A549 treated with GW870086 at 1 μM for 4 hours (cell line): ENCODE measurements around the gene SMPD4. TPM values are rescaled to one million over a fixed set of nuclear protein-coding genes. Genes with fewer than 3 reads are reported as not detected.

ENCODE experiments used
- total RNA-seq: library from RNA; stranded (reverse); fragments of 200-300 nt; extraction: Qiagen RNA extraction; gene quantifications from 5 replicates; pipeline ENCODE4 v1.2.3, GENCODE V29; 2022; ENCODE audit warnings: low read depth

Gene SMPD4, protein sequence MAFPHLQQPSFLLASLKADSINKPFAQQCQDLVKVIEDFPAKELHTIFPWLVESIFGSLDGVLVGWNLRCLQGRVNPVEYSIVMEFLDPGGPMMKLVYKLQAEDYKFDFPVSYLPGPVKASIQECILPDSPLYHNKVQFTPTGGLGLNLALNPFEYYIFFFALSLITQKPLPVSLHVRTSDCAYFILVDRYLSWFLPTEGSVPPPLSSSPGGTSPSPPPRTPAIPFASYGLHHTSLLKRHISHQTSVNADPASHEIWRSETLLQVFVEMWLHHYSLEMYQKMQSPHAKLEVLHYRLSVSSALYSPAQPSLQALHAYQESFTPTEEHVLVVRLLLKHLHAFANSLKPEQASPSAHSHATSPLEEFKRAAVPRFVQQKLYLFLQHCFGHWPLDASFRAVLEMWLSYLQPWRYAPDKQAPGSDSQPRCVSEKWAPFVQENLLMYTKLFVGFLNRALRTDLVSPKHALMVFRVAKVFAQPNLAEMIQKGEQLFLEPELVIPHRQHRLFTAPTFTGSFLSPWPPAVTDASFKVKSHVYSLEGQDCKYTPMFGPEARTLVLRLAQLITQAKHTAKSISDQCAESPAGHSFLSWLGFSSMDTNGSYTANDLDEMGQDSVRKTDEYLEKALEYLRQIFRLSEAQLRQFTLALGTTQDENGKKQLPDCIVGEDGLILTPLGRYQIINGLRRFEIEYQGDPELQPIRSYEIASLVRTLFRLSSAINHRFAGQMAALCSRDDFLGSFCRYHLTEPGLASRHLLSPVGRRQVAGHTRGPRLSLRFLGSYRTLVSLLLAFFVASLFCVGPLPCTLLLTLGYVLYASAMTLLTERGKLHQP
- 60.5 to 76.6 TPM (median 73.6 TPM) in 5 replicates for total RNA-seq

GRCh38 chr2:130181325-130181879 is at the start of gene SMPD4:
Gene SMPD4, minus strand, starts transcription at chr2:130181602. Its CDS starts 5,010 bp downstream, at chr2:130176592.

GRCh38 chr2:130198343-130198742 is 16.9 kb upstream of the SMPD4 start, which contains the start of gene TUBA3E:
Gene TUBA3E, minus strand, starts transcription at chr2:130198439. Its CDS starts 79 bp downstream, at chr2:130198360.

GRCh38 chr2:130181880-130182682 is 679 bp upstream of the SMPD4 start, which contains the start of gene MZT2B:
Gene MZT2B, plus strand, starts transcription at chr2:130182262. Its CDS starts 21 bp downstream, at chr2:130182283.

DNA sequence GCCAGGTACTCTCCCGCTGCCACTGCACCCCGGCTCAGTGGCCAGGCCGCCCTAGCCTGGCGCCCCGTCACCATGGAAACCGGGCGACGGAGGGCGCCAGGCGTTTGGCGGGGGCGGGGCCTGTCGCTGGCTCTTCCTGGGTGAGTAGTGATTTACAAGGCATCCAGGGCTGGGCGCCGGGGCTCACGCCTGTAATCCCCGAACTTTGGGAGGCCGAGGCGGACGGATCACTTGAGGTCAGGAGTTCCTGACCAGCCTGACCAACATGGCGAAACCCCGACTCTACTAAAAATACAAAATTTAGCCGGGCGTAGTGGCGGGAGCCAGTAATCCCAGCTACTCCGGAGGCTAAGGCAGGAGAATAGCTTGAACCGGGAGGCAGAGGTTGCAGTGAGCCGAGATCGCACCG is 36.4 kb downstream of the SMPD4 start, which contains the start of gene CCDC74B:
Gene CCDC74B, minus strand, starts transcription at position 107 of the 409 bp plus-strand sequence. CDS start 116 bp downstream, outside the sequence.

GRCh38 chr2:130129120-130129829 is 52.1 kb downstream of the SMPD4 start, which contains the start of gene POTEF:
Gene POTEF, minus strand, starts transcription at chr2:130129222. Its CDS starts 8,707 bp downstream, at chr2:130120515.

Other genes with a start within 250 kb of the SMPD4 start
- not detected in 5 replicates for gene RAB6C, start 201.9 kb downstream of the SMPD4 start, total RNA-seq
- not detected in 5 replicates for gene POTEF, start 52.4 kb downstream of the SMPD4 start, total RNA-seq
- 5.8 to 7.4 TPM (median 6.1 TPM) in 5 replicates for gene CCDC74B, start 36.5 kb downstream of the SMPD4 start, total RNA-seq
- gene MZT2B, start 660 bp upstream of the SMPD4 start, total RNA-seq, result 295 to 433 TPM (median 412 TPM) in 5 replicates
- 0.29 to 0.83 TPM (median 0.62 TPM) in 5 replicates for gene TUBA3E, start 16.8 kb upstream of the SMPD4 start, total RNA-seq
- 136 to 170 TPM (median 152 TPM) in 5 replicates for gene IMP4, start 161.3 kb upstream of the SMPD4 start, total RNA-seq
- gene PTPN18, start 174.5 kb upstream of the SMPD4 start, total RNA-seq, result 23.9 to 29.5 TPM (median 28.1 TPM) in 5 replicates